H1 (cell line): ENCODE data around the gene GRM6. TPM values are rescaled to one million over a fixed set of nuclear protein-coding genes. Genes with fewer than 3 reads are reported as not detected.

Experiments used
- polyA plus RNA-seq, 7 experiments: library from polyadenylated mRNA; depleted of rRNA in 3 of 7; stranded (reverse) in 5 of 7; unstranded in 2 of 7; fragments of >200 nt in 5 of 7; fragments of 200-250 nt in 2 of 7; gene quantifications; 1 replicate in 5 of 7; 2 replicates in 1 of 7; 4 replicates in 1 of 7; pipeline versions ENCODE4 v1.2.1 to v1.2.3, GENCODE V29; 2011 to 2013; ENCODE audit warnings: missing spikeins in 2 of 7, mixed read lengths in 2 of 7
- total RNA-seq: library from RNA; stranded (reverse); fragmentation: NEBNext Ultra II Directional; extraction: Animal tissue kit (Norgen Biotek cat#: 25700); gene quantifications from 2 replicates; pipeline ENCODE4 v1.2.1, GENCODE V29; 2021

The GRM6 gene
- total and polyA plus RNA-seq, 2 of the 8 experiments (the other 6 are each of a cell fraction or from before 2014, with no cell fraction given), result not detected

Other genes with a start within 250 kb of the GRM6 start
- 10.8 and 12.4 TPM in 2 replicates for gene ZNF354B, start 135.4 kb downstream of the GRM6 start, total RNA-seq
- gene ZNF354B, start 135.4 kb downstream of the GRM6 start, polyA plus RNA-seq (2011; rRNA removed), result 4.5 and 5.0 TPM in 2 replicates
- 0.52 and 0.78 TPM in 2 replicates for gene ZFP2, start 99.4 kb downstream of the GRM6 start, total RNA-seq
- 0.19 and 0.20 TPM in 2 replicates for gene ZFP2, start 99.4 kb downstream of the GRM6 start, polyA plus RNA-seq (2011; rRNA removed)
- 0.88 and 1.2 TPM in 2 replicates for gene ZNF454, start 54.1 kb downstream of the GRM6 start, total RNA-seq
- 0.33 and 0.69 TPM in 2 replicates for gene ZNF454, start 54.1 kb downstream of the GRM6 start, polyA plus RNA-seq (2011; rRNA removed)
- gene ZNF879, start 28.5 kb upstream of the GRM6 start, total RNA-seq, result 3.1 and 3.9 TPM in 2 replicates
- 1.4 and 2.2 TPM in 2 replicates for gene ZNF879, start 28.5 kb upstream of the GRM6 start, polyA plus RNA-seq (2011; rRNA removed)
- gene ZNF354C, start 65.1 kb upstream of the GRM6 start, total RNA-seq, result 2.3 and 2.6 TPM in 2 replicates
- 0.64 and 0.85 TPM in 2 replicates for gene ZNF354C, start 65.1 kb upstream of the GRM6 start, polyA plus RNA-seq (2011; rRNA removed)